ENCODE data around the gene VWA2.
A peak's percentile ranks its signal among the peaks of the same experiment; 100 is the strongest.

The VWA2 gene

GRCh38 chr10:114297136-114297705, 58.2 kb downstream of the VWA2 start:
- DNase-seq (ENCODE audit: low read depth) = no peak

GRCh38 chr10:114300036-114300645, 61.1 kb downstream of the VWA2 start:
- DNase-seq (ENCODE audit: low read depth) = no peak

- no peak for DNase-seq (ENCODE audit: low read depth)
These were observed 62.1 kb downstream of the VWA2 start for GRCh38 chr10:114301177-114301576.

GRCh38 chr10:114301951-114302710, 63.1 kb downstream of the VWA2 start:
- DNase-seq (ENCODE audit: low read depth) = no peak

- no peak for DNase-seq (ENCODE audit: low read depth)
These were observed 64.5 kb downstream of the VWA2 start for GRCh38 chr10:114303556-114303955.

GRCh38 chr10:114304017-114304570, 65.0 kb downstream of the VWA2 start:
- peak; percentile 43 for DNase-seq (ENCODE audit: low read depth)

GRCh38 chr10:114304571-114305421, 65.7 kb downstream of the VWA2 start:
- peak; percentile 33 for DNase-seq (ENCODE audit: low read depth)

- no peak for DNase-seq (ENCODE audit: low read depth)
These were observed 66.5 kb downstream of the VWA2 start for GRCh38 chr10:114305521-114305925.

- DNase-seq (ENCODE audit: low read depth) = no peak
These were observed 67.3 kb downstream of the VWA2 start for GRCh38 chr10:114306116-114306973.

- no peak for DNase-seq (ENCODE audit: low read depth)
These were observed 68.7 kb downstream of the VWA2 start for GRCh38 chr10:114307731-114308130.

GRCh38 chr10:114308531-114309363, 69.7 kb downstream of the VWA2 start:
- DNase-seq (ENCODE audit: low read depth) = no peak

GRCh38 chr10:114309364-114309651, 70.3 kb downstream of the VWA2 start:
- no peak for DNase-seq (ENCODE audit: low read depth)

GRCh38 chr10:114310346-114310745, 71.3 kb downstream of the VWA2 start:
- DNase-seq (ENCODE audit: low read depth) = no peak

- DNase-seq (ENCODE audit: low read depth) = no peak
These were observed 72.0 kb downstream of the VWA2 start for GRCh38 chr10:114311023-114311422.

GRCh38 chr10:114311496-114312209, 72.6 kb downstream of the VWA2 start:
- DNase-seq (ENCODE audit: low read depth) = no peak

- no peak for DNase-seq (ENCODE audit: low read depth)
These were observed 74.1 kb downstream of the VWA2 start for GRCh38 chr10:114313139-114313538.

- DNase-seq (ENCODE audit: low read depth) = no peak
These were observed 74.8 kb downstream of the VWA2 start for GRCh38 chr10:114313866-114314265.

- DNase-seq (ENCODE audit: low read depth) = no peak
These were observed 76.7 kb downstream of the VWA2 start for GRCh38 chr10:114315566-114316420.

- no peak for DNase-seq (ENCODE audit: low read depth)
These were observed 77.7 kb downstream of the VWA2 start for GRCh38 chr10:114316744-114317143.
